Measurements from ENCODE around the gene RGS12.

RGS12 gene

GRCh38 chr4:3334316-3334715 is 41.5 kb downstream of the RGS12 start:
- no peaks in the 10 kb centered on the region for H3K79me2 ChIP-seq (ENCODE audit: insufficient read depth, low read length)

GRCh38 chr4:3335385-3335784 is 42.6 kb downstream of the RGS12 start:
- H3K27ac ChIP-seq (ENCODE audit: low read depth, low read length), result no peak overlapping the region
- no peak overlapping the region for H3K4me3 ChIP-seq (ENCODE audit: insufficient read depth, low read length, poor library complexity, severe bottlenecking)
- no peaks in the 10 kb centered on the region for H3F3A ChIP-seq (ENCODE audit: insufficient read depth)
- H3K9ac ChIP-seq (ENCODE audit: low read length), result no peak overlapping the region
- no peaks in the 10 kb centered on the region for H3K9me3 ChIP-seq (ENCODE audit: insufficient read depth, low read length)
- H3K9me2 ChIP-seq (replicated peaks; ENCODE audit: insufficient read depth, low read length), result no peaks in the 10 kb centered on the region
- no peaks in the 10 kb centered on the region for H4K20me1 ChIP-seq (ENCODE audit: low read depth, low read length)
- no peaks in the 10 kb centered on the region for H3K36me3 ChIP-seq (ENCODE audit: low read length)
- no peak overlapping the region for H3K4me2 ChIP-seq (ENCODE audit: low read depth, low read length, poor library complexity, severe bottlenecking)
- H3K79me2 ChIP-seq (ENCODE audit: insufficient read depth, low read length), result no peaks in the 10 kb centered on the region
- no peak overlapping the region for H2AFZ ChIP-seq (ENCODE audit: low read depth, low read length, severe bottlenecking)
- H3K27me3 ChIP-seq (ENCODE audit: low read length), result no peaks in the 10 kb centered on the region; the same call in 1 of the 2 replicates
- TF ChIP-seq EZH2phosphoT487 (conservative IDR thresholded peaks at IDR 0.05; ENCODE audit: low read length) (no peak), CTCF (IDR thresholded peaks at IDR 0.05; ENCODE audit: insufficient read depth, low read length, poor library complexity, severe bottlenecking) (no peak)

More at GRCh38 chr4:3334316-3334715, 41.5 kb downstream of the RGS12 start:
- Histone ChIP-seq H3K27ac (ENCODE audit: low read depth, low read length) (no peak overlapping the region), H3K9me2 (replicated peaks; ENCODE audit: insufficient read depth, low read length) (no peaks in the 10 kb centered on the region), H3K4me3 (ENCODE audit: insufficient read depth, low read length, poor library complexity, severe bottlenecking) (no peak overlapping the region), H3K4me2 (ENCODE audit: low read depth, low read length, poor library complexity, severe bottlenecking) (no peak overlapping the region), H3F3A (ENCODE audit: insufficient read depth) (no peaks in the 10 kb centered on the region), H3K27me3 (ENCODE audit: low read length) (no peaks in the 10 kb centered on the region; the same call in 1 of the 2 replicates), H3K9me3 (ENCODE audit: insufficient read depth, low read length) (no peaks in the 10 kb centered on the region), H3K9ac (ENCODE audit: low read length) (no peak overlapping the region), H3K36me3 (ENCODE audit: low read length) (no peaks in the 10 kb centered on the region), H4K20me1 (ENCODE audit: low read depth, low read length) (no peaks in the 10 kb centered on the region), H2AFZ (ENCODE audit: low read depth, low read length, severe bottlenecking) (no peak overlapping the region)
- TF ChIP-seq CTCF (IDR thresholded peaks at IDR 0.05; ENCODE audit: insufficient read depth, low read length, poor library complexity, severe bottlenecking), result no peak
- TF ChIP-seq EZH2phosphoT487 (conservative IDR thresholded peaks at IDR 0.05; ENCODE audit: low read length), result no peak

- no peaks in the 10 kb centered on the region for H3K9me3 ChIP-seq (ENCODE audit: insufficient read depth, low read length)
- H3K36me3 ChIP-seq (ENCODE audit: low read length), result no peaks in the 10 kb centered on the region
- no peak overlapping the region for H3K27ac ChIP-seq (ENCODE audit: low read depth, low read length)
- no peaks in the 10 kb centered on the region; the same call in 1 of the 2 replicates for H3K27me3 ChIP-seq (ENCODE audit: low read length)
- H4K20me1 ChIP-seq (ENCODE audit: low read depth, low read length), result no peaks in the 10 kb centered on the region
- H3F3A ChIP-seq (ENCODE audit: insufficient read depth), result no peaks in the 10 kb centered on the region
- no peaks in the 10 kb centered on the region for H3K79me2 ChIP-seq (ENCODE audit: insufficient read depth, low read length)
- H2AFZ ChIP-seq (ENCODE audit: low read depth, low read length, severe bottlenecking), result no peak overlapping the region
- no peaks in the 10 kb centered on the region for H3K9me2 ChIP-seq (replicated peaks; ENCODE audit: insufficient read depth, low read length)
- no peak overlapping the region for H3K4me3 ChIP-seq (ENCODE audit: insufficient read depth, low read length, poor library complexity, severe bottlenecking)
- no peak overlapping the region for H3K4me2 ChIP-seq (ENCODE audit: low read depth, low read length, poor library complexity, severe bottlenecking)
- TF ChIP-seq EZH2phosphoT487 (conservative IDR thresholded peaks at IDR 0.05; ENCODE audit: low read length) (no peak), CTCF (IDR thresholded peaks at IDR 0.05; ENCODE audit: insufficient read depth, low read length, poor library complexity, severe bottlenecking) (no peak)
- H3K9ac ChIP-seq (ENCODE audit: low read length), result no peak overlapping the region
These were observed 43.2 kb downstream of the RGS12 start for GRCh38 chr4:3335982-3336381.
